GM23338 (cell line): ENCODE results near the gene SAMD10. TPM values are rescaled to one million over a fixed set of nuclear protein-coding genes. Genes with fewer than 3 reads are reported as not detected.

ENCODE experiments used
- ATAC-seq: fragments of 200-7000 bp; cut with Tn5 transposase; 3 replicates; pipeline ENCODE4 v1.9.1; 2020
- DNase-seq: peaks from one replicate; pipeline ENCODE4 v3.0.0-alpha.2; 2015; ENCODE audit warnings: low spot score
- H2AFZ ChIP-seq: fragments of 200-600 bp; sonication (generic); 2 replicates; pipeline ENCODE4 v1.8.0; 2016; ENCODE audit warnings: antibody characterized with exemption, mild to moderate bottlenecking, moderate library complexity
- H3F3A ChIP-seq: fragments of 200-600 bp; sonication (generic); replicated peaks from 2 replicates; pipeline ENCODE4 v1.8.0; 2017; ENCODE audit warnings: antibody characterized with exemption, mixed run types, low read depth
- H3K27ac ChIP-seq: fragments of 200-600 bp; sonication (generic); 2 replicates; pipeline ENCODE4 v1.6.1; 2016; ENCODE audit warnings: low read depth
- H3K27me3 ChIP-seq: fragments of 200-600 bp; sonication (generic); 2 replicates; pipeline ENCODE4 v1.8.0; 2016; ENCODE audit warnings: mild to moderate bottlenecking, mixed run types, moderate library complexity; ENCODE audit not compliant: insufficient read depth
- H3K36me3 ChIP-seq: fragments of 200-600 bp; sonication (generic); 2 replicates; pipeline ENCODE4 v1.8.0; 2016; ENCODE audit warnings: mild to moderate bottlenecking; ENCODE audit not compliant: insufficient read depth
- H3K4me1 ChIP-seq: fragments of 200-600 bp; sonication (generic); 2 replicates; pipeline ENCODE4 v1.8.0; 2016; ENCODE audit warnings: mild to moderate bottlenecking, moderate library complexity; ENCODE audit not compliant: insufficient read depth
- H3K4me2 ChIP-seq: fragments of 200-600 bp; sonication (generic); 2 replicates; pipeline ENCODE4 v1.7.1; 2017; ENCODE audit warnings: mixed run types
- H3K4me3 ChIP-seq: fragments of 200-600 bp; sonication (generic); 2 replicates; pipeline ENCODE4 v1.6.1; 2016; ENCODE audit warnings: mixed run types
- H3K79me2 ChIP-seq: fragments of 200-600 bp; sonication (generic); replicated peaks from 2 replicates; pipeline ENCODE4 v1.8.0; 2017; ENCODE audit warnings: mild to moderate bottlenecking; ENCODE audit not compliant: insufficient read depth
- H3K9me2 ChIP-seq: fragments of 200-600 bp; sonication (generic); 2 replicates; pipeline ENCODE4 v1.8.0; 2017; ENCODE audit not compliant: insufficient read depth
- H4K20me1 ChIP-seq: fragments of 200-600 bp; sonication (generic); replicated peaks from 2 replicates; pipeline ENCODE4 v1.8.0; 2017; ENCODE audit warnings: mild to moderate bottlenecking; ENCODE audit not compliant: insufficient read depth
- H3K27ac Mint-ChIP-seq: 2 replicates; pipeline ENCODE4 v1.8.0; 2020; ENCODE audit warnings: inconsistent platforms, mild to moderate bottlenecking, moderate library complexity, mixed read lengths
- H3K27me3 Mint-ChIP-seq: 3 replicates; pipeline ENCODE4 v1.8.0; 2022; ENCODE audit warnings: low read depth, mild to moderate bottlenecking, moderate library complexity, mixed read lengths, inconsistent platforms; ENCODE audit not compliant: insufficient read depth, poor library complexity
- H3K36me3 Mint-ChIP-seq: 3 replicates; pipeline ENCODE4 v1.8.0; 2021; ENCODE audit warnings: low read depth, mild to moderate bottlenecking, inconsistent platforms, moderate library complexity, mixed read lengths
- H3K4me1 Mint-ChIP-seq: 3 replicates; pipeline ENCODE4 v1.8.0; 2020; ENCODE audit warnings: mild to moderate bottlenecking, inconsistent platforms, mixed read lengths
- H3K4me3 Mint-ChIP-seq: 3 replicates; pipeline ENCODE4 v1.8.0; 2021; ENCODE audit warnings: moderate library complexity, mild to moderate bottlenecking, inconsistent platforms, mixed read lengths
- H3K9me3 Mint-ChIP-seq: 3 replicates; pipeline ENCODE4 v1.8.0; 2020; ENCODE audit warnings: moderate library complexity, mild to moderate bottlenecking, inconsistent platforms, mixed read lengths
- CTCF ChIP-seq, 2 experiments: fragments of 200-600 bp in 1 of 2; sonication (generic) in 1 of 2; conservative IDR thresholded peaks; 2 replicates each; pipeline versions ENCODE4 v1.5.1 to v1.6.1; 2016 to 2017; ENCODE audit warnings: antibody characterized with exemption in 2 of 2, low read depth in 2 of 2, mild to moderate bottlenecking in 2 of 2, moderate library complexity in 1 of 2
- ETS1 ChIP-seq: IDR thresholded peaks from 2 replicates; pipeline ENCODE4 v1.6.1; 2016; ENCODE audit warnings: antibody characterized with exemption
- EZH2 ChIP-seq: fragments of 200-600 bp; sonication (generic); IDR thresholded peaks from one replicate; pipeline ENCODE4 v1.8.0; 2017; ENCODE audit warnings: antibody characterized with exemption, mild to moderate bottlenecking, low read depth; ENCODE audit not compliant: unreplicated experiment
- EZH2phosphoT487 ChIP-seq: fragments of 200-600 bp; sonication (generic); IDR thresholded peaks from one replicate; pipeline ENCODE4 v1.8.1; 2018; ENCODE audit warnings: antibody characterized with exemption; ENCODE audit not compliant: unreplicated experiment
- JUNB ChIP-seq: IDR thresholded peaks from one replicate; pipeline ENCODE4 v1.6.1; 2016; ENCODE audit warnings: antibody characterized with exemption; ENCODE audit not compliant: unreplicated experiment
- POLR2AphosphoS5 ChIP-seq: IDR thresholded peaks from 2 replicates; pipeline ENCODE4 v1.6.1; 2016; ENCODE audit warnings: antibody characterized with exemption, low read depth
- REST ChIP-seq: IDR thresholded peaks from one replicate; pipeline ENCODE4 v1.6.1; 2018; ENCODE audit warnings: antibody characterized with exemption; ENCODE audit not compliant: unreplicated experiment
- STAT1 ChIP-seq: IDR thresholded peaks from one replicate; pipeline ENCODE4 v1.6.1; 2016; ENCODE audit warnings: antibody characterized with exemption; ENCODE audit not compliant: unreplicated experiment
- ZNF114 ChIP-seq: fragments of 250-450 bp; sonication (Bioruptor Pico); IDR thresholded peaks from 2 replicates; pipeline ENCODE4 v1.5.0; 2020; ENCODE audit warnings: mild to moderate bottlenecking, moderate library complexity
- ZNF331 ChIP-seq: fragments of 250-450 bp; sonication (Bioruptor Pico); IDR thresholded peaks from 2 replicates; pipeline ENCODE4 v1.5.0; 2020; ENCODE audit warnings: low read depth, mild to moderate bottlenecking, moderate library complexity
- ZNF462 ChIP-seq: fragments of 250-450 bp; sonication (Bioruptor Pico); IDR thresholded peaks from 2 replicates; pipeline ENCODE4 v1.5.0; 2020; ENCODE audit warnings: mild to moderate bottlenecking, moderate library complexity
- polyA plus RNA-seq: library from polyadenylated mRNA; unstranded; fragments of >200 nt; fragmentation: Nextera tagmentation; extraction: Ambion mirVana; gene quantifications from 2 replicates; pipeline ENCODE4 v1.2.1, GENCODE V29; 2016
- total RNA-seq: library from RNA; depleted of rRNA; stranded (reverse); fragments of >200 nt; shearing (Covaris generic); gene quantifications from 2 replicates; pipeline ENCODE4 v1.2.3, GENCODE V29; 2014

The SAMD10 gene
- total and polyA plus RNA-seq, 2 experiments from 2014 or later: 2.1 to 7.3 TPM

- TF ChIP-seq ZNF462 (no peak), ZNF114 (CRISPR knock-in tag) (no peak)
Measured at GRCh38 chr20:64005394-64005793, 26.0 kb upstream of the SAMD10 start (continued).

GRCh38 chr20:64003960-64004725 lies 24.7 kb upstream of the SAMD10 start:
- Histone ChIP-seq H3K9me2 (no peaks in the 10 kb centered on the region), H2AFZ (no peak overlapping the region), H3F3A (0 out of 2 replicates have a peak, but pooled peaks cover 6% of the 10 kb centered on the region), H3K79me2 (peaks cover 15% of the 10 kb centered on the region), H3K27me3 (no peaks in the 10 kb centered on the region), H3K4me3 (no peak overlapping the region), H3K4me2 (no peak overlapping the region), H3K36me3 (peaks cover 40% of the 10 kb centered on the region), H4K20me1 (peaks cover 11% of the 10 kb centered on the region), H3K4me1 (no peaks in the 10 kb centered on the region), H3K27ac (no peak overlapping the region)
- Mint-ChIP-seq H3K4me1 (no peaks in the 10 kb centered on the region), H3K36me3 (peaks cover 75% of the 10 kb centered on the region), H3K27ac (no peak overlapping the region), H3K4me3 (no peak overlapping the region), H3K9me3 (no peaks in the 10 kb centered on the region), H3K27me3 (no peaks in the 10 kb centered on the region)
- DNase-seq (no peak), ATAC-seq (no peak)
- TF ChIP-seq ETS1 (no peak), ZNF114 (CRISPR knock-in tag) (no peak), ZNF331 (CRISPR knock-in tag) (no peak), CTCF (conservative IDR thresholded peaks at IDR 0.05; ENCODE audit: low read depth in 2 of 2) (no peak), EZH2phosphoT487 (no peak), REST (no peak), POLR2AphosphoS5 (no peak), JUNB (no peak), STAT1 (no peak), EZH2 (no peak)
